OCI-LY1 (cell line): ENCODE measurements around the gene ANAPC2.

Experiments
- CTCF ChIP-seq: fragments of 200-600 bp; sonication (generic), shearing (Covaris generic); IDR thresholded peaks from 2 replicates; pipeline ENCODE4 v1.5.1; 2017; ENCODE audit warnings: mild to moderate bottlenecking, antibody characterized with exemption, low read length, moderate library complexity, mixed read lengths
- EZH2 ChIP-seq: fragments of 200-600 bp; sonication (generic), shearing (Covaris generic); IDR thresholded peaks from 2 replicates; pipeline ENCODE4 v1.8.0; 2017; ENCODE audit warnings: borderline replicate concordance, mixed run types, mild to moderate bottlenecking, antibody characterized with exemption, low read length, moderate library complexity, mixed read lengths

DNA sequence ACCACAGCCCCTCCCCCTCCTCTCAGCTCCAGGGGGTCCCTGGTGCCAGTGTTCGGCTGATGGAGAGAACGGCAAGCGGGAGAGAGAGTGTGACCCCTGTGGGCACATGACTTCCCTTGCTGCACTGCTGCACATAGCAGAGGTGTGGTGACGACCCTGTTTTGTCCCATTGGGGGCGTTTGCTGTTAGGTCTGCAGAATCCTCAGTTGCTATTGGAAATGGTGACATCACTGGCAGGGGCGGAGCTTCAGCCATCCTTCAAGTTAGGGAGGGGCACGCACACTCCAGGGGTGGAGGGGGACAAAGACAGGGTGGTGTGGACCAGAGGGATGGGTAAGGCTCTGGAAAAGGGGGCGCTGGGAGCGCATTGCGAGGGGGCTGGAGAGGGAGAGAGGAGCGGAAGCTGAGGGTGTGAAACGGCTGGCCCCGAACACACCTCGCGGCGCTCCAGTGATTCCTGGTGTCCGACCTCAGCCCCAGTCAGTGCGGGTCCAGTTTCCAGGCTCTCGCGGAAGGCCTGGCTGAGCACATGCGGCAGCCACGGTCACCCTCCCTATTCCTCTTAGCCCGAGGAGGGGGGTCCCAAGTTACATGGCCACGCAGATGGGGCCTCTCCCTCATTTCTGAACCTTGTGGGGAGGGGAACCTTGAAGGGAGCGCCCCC is 50.2 kb downstream of the ANAPC2 start:
- TF ChIP-seq CTCF (no peak), EZH2 (no peak)
